ENCODE results near the gene PGM2L1. TPM values are rescaled to one million over a fixed set of nuclear protein-coding genes. Genes with fewer than 3 reads are reported as not detected.

Gene PGM2L1
- total RNA-seq, 1 donor from 2014 or later: 20.5 TPM

- no peaks in the 10 kb centered on the region for H3K36me3 Mint-ChIP-seq (ENCODE audit: insufficient read depth)
- no peak for TF ChIP-seq CTCF (IDR thresholded peaks at IDR 0.05; ENCODE audit: unreplicated experiment)
Measured at GRCh38 chr11:74283580-74284180, 114.6 kb downstream of the PGM2L1 start.

GRCh38 chr11:74282914-74283371 is 115.3 kb downstream of the PGM2L1 start:
- TF ChIP-seq CTCF (IDR thresholded peaks at IDR 0.05; ENCODE audit: unreplicated experiment): no peak
- H3K9me3 Mint-ChIP-seq (ENCODE audit: low read depth): no peaks in the 10 kb centered on the region
- H3K4me1 Mint-ChIP-seq (ENCODE audit: low read depth): no peaks in the 10 kb centered on the region
- no peak overlapping the region for H3K27ac Mint-ChIP-seq
- H3K36me3 Mint-ChIP-seq (ENCODE audit: insufficient read depth): no peaks in the 10 kb centered on the region
- H3K4me3 Mint-ChIP-seq (ENCODE audit: low read depth): no peak overlapping the region
- peaks cover 7% of the 10 kb centered on the region for H3K27me3 Mint-ChIP-seq
- no peak for DNase-seq (ENCODE audit: low spot score, unreplicated experiment)

More at GRCh38 chr11:74283580-74284180, 114.6 kb downstream of the PGM2L1 start:
- no peaks in the 10 kb centered on the region for H3K9me3 Mint-ChIP-seq (ENCODE audit: low read depth)
- no peak overlapping the region for H3K27ac Mint-ChIP-seq
- DNase-seq (ENCODE audit: low spot score, unreplicated experiment): no peak
- H3K27me3 Mint-ChIP-seq: peaks cover 3% of the 10 kb centered on the region
- H3K4me3 Mint-ChIP-seq (ENCODE audit: low read depth): no peak overlapping the region
- no peaks in the 10 kb centered on the region for H3K4me1 Mint-ChIP-seq (ENCODE audit: low read depth)

GRCh38 chr11:74282421-74282820 is 115.8 kb downstream of the PGM2L1 start:
- Mint-ChIP-seq H3K4me1 (ENCODE audit: low read depth) (no peaks in the 10 kb centered on the region), H3K36me3 (ENCODE audit: insufficient read depth) (no peaks in the 10 kb centered on the region), H3K27me3 (peaks cover 11% of the 10 kb centered on the region), H3K4me3 (ENCODE audit: low read depth) (no peak overlapping the region), H3K27ac (no peak overlapping the region), H3K9me3 (ENCODE audit: low read depth) (no peaks in the 10 kb centered on the region)
- no peak for TF ChIP-seq CTCF (IDR thresholded peaks at IDR 0.05; ENCODE audit: unreplicated experiment)
- DNase-seq (ENCODE audit: low spot score, unreplicated experiment): no peak

GRCh38 chr11:74280494-74280893 is 117.7 kb downstream of the PGM2L1 start:
- Mint-ChIP-seq H3K4me1 (ENCODE audit: low read depth) (no peaks in the 10 kb centered on the region), H3K4me3 (ENCODE audit: low read depth) (no peak overlapping the region), H3K27me3 (peaks cover 8% of the 10 kb centered on the region), H3K27ac (no peak overlapping the region), H3K36me3 (ENCODE audit: insufficient read depth) (no peaks in the 10 kb centered on the region), H3K9me3 (ENCODE audit: low read depth) (no peaks in the 10 kb centered on the region)
- no peak for TF ChIP-seq CTCF (IDR thresholded peaks at IDR 0.05; ENCODE audit: unreplicated experiment)
- no peak for DNase-seq (ENCODE audit: low spot score, unreplicated experiment)

Small RNAs within 50 kb of the gene (microRNA-seq; reads per million reads assigned to microRNA genes)
- 2.4 reads per million for gene MIR548AL (ENCODE audit: borderline number of aligned reads, unreplicated experiment)

Other genes with a start within 250 kb of the PGM2L1 start
- gene C2CD3, start 227.4 kb downstream of the PGM2L1 start, total RNA-seq: 40.9 and 44.0 TPM in 2 replicates
- gene PPME1, start 227.1 kb downstream of the PGM2L1 start, total RNA-seq: 44.6 and 45.9 TPM in 2 replicates
- gene P4HA3, start 86.8 kb downstream of the PGM2L1 start, total RNA-seq: 0.17 TPM in 1 of 2 replicates, not detected in the other
- gene KCNE3, start 69.1 kb upstream of the PGM2L1 start, total RNA-seq: 1.0 and 1.9 TPM in 2 replicates
- gene LIPT2, start 95.3 kb upstream of the PGM2L1 start, total RNA-seq: 8.8 and 9.1 TPM in 2 replicates
- 26.6 and 27.9 TPM in 2 replicates for gene POLD3, start 194.1 kb upstream of the PGM2L1 start, total RNA-seq

Measured in progenitor cell of endocrine pancreas (in vitro differentiated cells).